GM19397 (cell line): Measurements from ENCODE around the gene IPO9.
"Not testable (repeated sequence)": the region's sequence is repeated elsewhere in the genome, so short reads cannot be mapped to it uniquely, and the experiment has no call there.

Experiments
- ATAC-seq: cut with Tn5 transposase; IDR thresholded peaks from one replicate; pipeline ENCODE4 v1.9.1; 2021; ENCODE audit warnings: mild to moderate bottlenecking, moderate library complexity; ENCODE audit not compliant: unreplicated experiment

IPO9 gene

GRCh38 chr1:201845331-201846083 is 16.6 kb downstream of the IPO9 start:
- ATAC-seq = no peak

GRCh38 chr1:201847150-201847549 is 18.2 kb downstream of the IPO9 start:
- no peak for ATAC-seq

- no peak for ATAC-seq
These were observed 19.3 kb downstream of the IPO9 start for GRCh38 chr1:201848230-201848629.

GRCh38 chr1:201849372-201850052 is 20.6 kb downstream of the IPO9 start:
- no peak for ATAC-seq

GRCh38 chr1:201850053-201850397 is 21.1 kb downstream of the IPO9 start:
- no peak for ATAC-seq

- no peak for ATAC-seq
These were observed 23.0 kb downstream of the IPO9 start for GRCh38 chr1:201851949-201852348.

GRCh38 chr1:201856722-201857121 is 27.8 kb downstream of the IPO9 start:
- not testable (repeated sequence) for ATAC-seq

- ATAC-seq = no peak
These were observed 30.5 kb downstream of the IPO9 start for GRCh38 chr1:201859424-201859823.

- no peak for ATAC-seq
These were observed 32.5 kb downstream of the IPO9 start for GRCh38 chr1:201861448-201861847.

GRCh38 chr1:201870397-201870796 is 41.4 kb downstream of the IPO9 start:
- ATAC-seq = no peak

- ATAC-seq = no peak
These were observed 45.7 kb downstream of the IPO9 start for GRCh38 chr1:201874672-201875071.

- ATAC-seq = no peak
These were observed 47.3 kb downstream of the IPO9 start for GRCh38 chr1:201876148-201876818.

GRCh38 chr1:201877877-201878401 is 49.0 kb downstream of the IPO9 start:
- no peak for ATAC-seq

- no peak for ATAC-seq
These were observed 52.1 kb downstream of the IPO9 start for GRCh38 chr1:201880928-201881571.

GRCh38 chr1:201881617-201882016 is 52.7 kb downstream of the IPO9 start:
- no peak for ATAC-seq

GRCh38 chr1:201882665-201883132 is 53.7 kb downstream of the IPO9 start:
- ATAC-seq = no peak

- ATAC-seq = no peak
These were observed 54.3 kb downstream of the IPO9 start for GRCh38 chr1:201883266-201883665.

GRCh38 chr1:201883786-201884185 is 54.8 kb downstream of the IPO9 start:
- no peak for ATAC-seq

- ATAC-seq = no peak
These were observed 55.5 kb downstream of the IPO9 start for GRCh38 chr1:201884425-201884824.

- no peak for ATAC-seq
These were observed 56.6 kb downstream of the IPO9 start for GRCh38 chr1:201885531-201886075.
